Measurements from ENCODE around the gene FAM110D.

GRCh38 chr1:26159743-26160039 lies 812 bp downstream of the FAM110D start:
- TF ChIP-seq, protein P1, sequence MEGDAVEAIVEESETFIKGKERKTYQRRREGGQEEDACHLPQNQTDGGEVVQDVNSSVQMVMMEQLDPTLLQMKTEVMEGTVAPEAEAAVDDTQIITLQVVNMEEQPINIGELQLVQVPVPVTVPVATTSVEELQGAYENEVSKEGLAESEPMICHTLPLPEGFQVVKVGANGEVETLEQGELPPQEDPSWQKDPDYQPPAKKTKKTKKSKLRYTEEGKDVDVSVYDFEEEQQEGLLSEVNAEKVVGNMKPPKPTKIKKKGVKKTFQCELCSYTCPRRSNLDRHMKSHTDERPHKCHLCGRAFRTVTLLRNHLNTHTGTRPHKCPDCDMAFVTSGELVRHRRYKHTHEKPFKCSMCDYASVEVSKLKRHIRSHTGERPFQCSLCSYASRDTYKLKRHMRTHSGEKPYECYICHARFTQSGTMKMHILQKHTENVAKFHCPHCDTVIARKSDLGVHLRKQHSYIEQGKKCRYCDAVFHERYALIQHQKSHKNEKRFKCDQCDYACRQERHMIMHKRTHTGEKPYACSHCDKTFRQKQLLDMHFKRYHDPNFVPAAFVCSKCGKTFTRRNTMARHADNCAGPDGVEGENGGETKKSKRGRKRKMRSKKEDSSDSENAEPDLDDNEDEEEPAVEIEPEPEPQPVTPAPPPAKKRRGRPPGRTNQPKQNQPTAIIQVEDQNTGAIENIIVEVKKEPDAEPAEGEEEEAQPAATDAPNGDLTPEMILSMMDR (IDR thresholded peaks at IDR 0.05; ENCODE audit: borderline replicate concordance, extremely low read depth, low read length, poor library complexity, severe bottlenecking) = no peak
- no peak for TF ChIP-seq EZH2 (IDR thresholded peaks at IDR 0.05; ENCODE audit: borderline replicate concordance, low read depth, low read length, severe bottlenecking)

Data from DND-41 (cell line).